Endothelial cell of umbilical vein (primary cell): Measurements from ENCODE around the gene DENND5A. TPM values are rescaled to one million over a fixed set of nuclear protein-coding genes. Genes with fewer than 3 reads are reported as not detected.
"Not testable (repeated sequence)": the region's sequence is repeated elsewhere in the genome, so short reads cannot be mapped to it uniquely, and the experiment has no call there.

Experiments used
- BruUV-seq: library from RNA; stranded (reverse); fragments of 400-500 nt; replicated peaks from 2 replicates; lab custom pipeline; 2021; lab: Mats Ljungman, UMichigan
- CTCF ChIA-PET: fragments of 300-600, 350-600 bp; sonication (Branson Sonifier 250); formaldehyde crosslinking; loops from one replicate; lab custom pipeline; 2021; ENCODE audit warnings: antibody characterized with exemption, inconsistent platforms; lab: Charles Lee
- POLR2A ChIA-PET: fragments of 300-600, 350-600 bp; sonication (Branson Sonifier 250); formaldehyde crosslinking; loops from one replicate; lab custom pipeline; 2021; ENCODE audit warnings: antibody characterized with exemption, inconsistent platforms; lab: Charles Lee
- DNase-seq: peaks from one replicate; pipeline ENCODE4 v3.0.0-alpha.2; 2011; ENCODE audit warnings: low read depth, low spot score
- FAIRE-seq: peaks from 2 replicates; lab custom pipeline; 2011; peaks lifted over from hg19 to GRCh38; lab: Jason Lieb, UNC
- H2AFZ ChIP-seq: 2 replicates; pipeline ENCODE4 v1.6.0; 2012; ENCODE audit warnings: low read depth, low read length, control low read depth, inconsistent platforms
- H3K27ac ChIP-seq: 2 replicates; pipeline ENCODE4 v1.5.1; 2011; ENCODE audit warnings: low read depth, mild to moderate bottlenecking, control low read depth, low read length, moderate library complexity; ENCODE audit not compliant: insufficient read depth
- H3K27me3 ChIP-seq, 2 experiments: 2 replicates each; pipeline versions ENCODE4 v1.6.0 to v1.6.1; 2011; ENCODE audit warnings: low read length in 2 of 2, mixed read lengths in 1 of 2; ENCODE audit not compliant: control insufficient read depth in 2 of 2, insufficient read depth in 2 of 2
- H3K36me3 ChIP-seq, 2 experiments: 2 replicates in 1 of 2; 3 replicates in 1 of 2; pipeline ENCODE4 v1.5.1; 2011; ENCODE audit warnings: low read length in 2 of 2, mild to moderate bottlenecking in 1 of 2, moderate library complexity in 1 of 2; ENCODE audit not compliant: control insufficient read depth in 2 of 2, insufficient read depth in 2 of 2; ENCODE audit errors: extremely low read depth in 1 of 2
- H3K4me1 ChIP-seq: 3 replicates; pipeline ENCODE4 v1.5.1; 2011; ENCODE audit warnings: mild to moderate bottlenecking, low read length; ENCODE audit not compliant: control insufficient read depth, insufficient read depth; ENCODE audit errors: extremely low read depth
- H3K4me2 ChIP-seq: 2 replicates; pipeline ENCODE4 v1.6.1; 2011; ENCODE audit warnings: low read length, control low read depth, mixed read lengths; ENCODE audit not compliant: insufficient read depth
- H3K4me3 ChIP-seq, 3 experiments: fragments of 200-600 bp in 1 of 3; sonication (generic), shearing (Covaris generic) in 1 of 3; replicated peaks in 1 of 3; 2 replicates each; pipeline ENCODE4 v1.5.1; 2011 to 2016; ENCODE audit warnings: control low read depth in 3 of 3, low read length in 3 of 3, mild to moderate bottlenecking in 2 of 3, inconsistent platforms in 1 of 3, low read depth in 1 of 3, moderate library complexity in 1 of 3; ENCODE audit not compliant: insufficient read depth in 1 of 3
- H3K79me2 ChIP-seq: 2 replicates; pipeline ENCODE4 v1.6.0; 2012; ENCODE audit warnings: low read length, inconsistent platforms; ENCODE audit not compliant: control insufficient read depth, insufficient read depth
- H3K9ac ChIP-seq: replicated peaks from 2 replicates; pipeline ENCODE3; 2011; ENCODE audit warnings: low read length, control low read depth; ENCODE audit not compliant: insufficient read depth; ENCODE audit errors: extremely low read depth
- H3K9me1 ChIP-seq: replicated peaks from 3 replicates; pipeline ENCODE4 v1.6.0; 2011; ENCODE audit warnings: mild to moderate bottlenecking, low read length; ENCODE audit not compliant: control insufficient read depth, insufficient read depth; ENCODE audit errors: extremely low read depth
- H3K9me3 ChIP-seq: replicated peaks from 2 replicates; pipeline ENCODE4 v1.5.1; 2012; ENCODE audit warnings: low read length, inconsistent platforms; ENCODE audit not compliant: control insufficient read depth, insufficient read depth
- H4K20me1 ChIP-seq: replicated peaks from 2 replicates; pipeline ENCODE3; 2011; ENCODE audit warnings: mild to moderate bottlenecking, low read length; ENCODE audit not compliant: control insufficient read depth, insufficient read depth; ENCODE audit errors: extremely low read depth
- EZH2 ChIP-seq: IDR thresholded peaks from 2 replicates; pipeline ENCODE4 v1.6.1; 2012; ENCODE audit warnings: borderline replicate concordance, low read depth, mild to moderate bottlenecking, moderate library complexity, low read length, inconsistent platforms; ENCODE audit not compliant: severe bottlenecking
- FOS ChIP-seq: IDR thresholded peaks from 2 replicates; pipeline ENCODE4 v1.6.1; 2011; ENCODE audit warnings: mild to moderate bottlenecking, low read length, moderate library complexity, borderline replicate concordance; ENCODE audit not compliant: insufficient read depth
- MAX ChIP-seq: IDR thresholded peaks from 2 replicates; pipeline ENCODE4 v1.6.1; 2011; ENCODE audit not compliant: insufficient read depth, insufficient read length
- MYC ChIP-seq: IDR thresholded peaks from one replicate; pipeline ENCODE4 v1.6.1; 2011; ENCODE audit warnings: mild to moderate bottlenecking, low read depth, low read length
- POLR2A ChIP-seq: IDR thresholded peaks from 2 replicates; pipeline ENCODE4 v1.6.1; 2012; ENCODE audit warnings: low read depth, mild to moderate bottlenecking, control low read depth, low read length
- POLR2AphosphoS5 ChIP-seq: IDR thresholded peaks from 2 replicates; pipeline ENCODE4 v1.6.1; 2012; ENCODE audit warnings: low read depth, mild to moderate bottlenecking, control low read depth, low read length, moderate library complexity; ENCODE audit not compliant: insufficient read depth
- dilution Hi-C: fragments of 300-500 bp; cut with MboI; formaldehyde crosslinking; loops from one replicate; pipeline ENCODE4 v1.15.0; 2019; ENCODE audit warnings: low sequenced_read_pairs; ENCODE audit not compliant: extremely low pct_ligation_motif_present
- intact Hi-C: fragments of 100-400 bp; cut with micrococcal nuclease; formaldehyde crosslinking; loops from one replicate; pipeline ENCODE4 v1.10.0; 2022
- polyA plus RNA-seq, 4 experiments: library from polyadenylated mRNA; depleted of rRNA in 3 of 4; stranded (reverse) in 3 of 4; unstranded in 1 of 4; fragments of >200 nt; gene quantifications; 2 replicates each; pipeline versions ENCODE4 v1.2.1 to v1.2.3, GENCODE V29; 2011 to 2012; ENCODE audit warnings: missing spikeins in 1 of 4
- total RNA-seq: library from RNA; stranded (reverse); gene quantifications from 2 replicates; pipeline ENCODE4 v1.2.3, GENCODE V29; 2021

The DENND5A gene
- total and polyA plus RNA-seq, 2 donors (not counting 3 experiments of a cell fraction or from before 2014, with no cell fraction given): 116 to 220 TPM

- BruUV-seq: no TSS peak
- Histone ChIP-seq H2AFZ (no peak overlapping the region), H3K36me3 (no peaks in the 10 kb centered on the region), H3K4me3 (no peak overlapping the region), H3K27ac (no peak overlapping the region), H3K9ac (no peak overlapping the region), H3K9me1 (no peaks in the 10 kb centered on the region), H3K27me3 (no peaks in the 10 kb centered on the region), H3K9me3 (no peaks in the 10 kb centered on the region), H3K4me1 (no peaks in the 10 kb centered on the region), H3K4me2 (no peak overlapping the region), H4K20me1 (peaks cover under 1% of the 10 kb centered on the region), H3K79me2 (peaks cover 86% of the 10 kb centered on the region)
- dilution Hi-C loops: no loop called here
- intact Hi-C loops: no loop called here
- CTCF ChIA-PET: interaction anchor here (0.9 to 1.2 kb wide), 3 partner anchors 15 to 19 kb away, joined by 3 read pairs; no protein-coding TSS in a partner anchor
- no peak for TF ChIP-seq EZH2
- no peak for FAIRE-seq
- DNase-seq: no peak
- POLR2A ChIA-PET: no interaction called here
Observed at GRCh38 chr11:9225748-9226298, 39.3 kb downstream of the DENND5A start.

GRCh38 chr11:9222654-9223053 lies 42.5 kb downstream of the DENND5A start:
- no peak for DNase-seq
- CTCF ChIA-PET: interaction anchor here (0.9 to 1.5 kb wide), 3 partner anchors 10 to 284 kb away, joined by 3 to 4 read pairs (median 3); no protein-coding TSS in a partner anchor
- intact Hi-C loops: no loop called here
- H3K4me2 ChIP-seq: no peak overlapping the region
- H3K27me3 ChIP-seq: no peaks in the 10 kb centered on the region
- no peak overlapping the region for H2AFZ ChIP-seq
- H3K4me1 ChIP-seq: peaks cover 3% of the 10 kb centered on the region
- H3K27ac ChIP-seq: no peak overlapping the region
- peaks cover 5% of the 10 kb centered on the region for H4K20me1 ChIP-seq
- peaks cover 86% of the 10 kb centered on the region for H3K79me2 ChIP-seq
- BruUV-seq: no TSS peak
- POLR2A ChIA-PET: no interaction called here
- H3K9me1 ChIP-seq: no peaks in the 10 kb centered on the region
- no peaks in the 10 kb centered on the region for H3K9me3 ChIP-seq
- no peak for FAIRE-seq
- no peaks in the 10 kb centered on the region for H3K36me3 ChIP-seq
- H3K4me3 ChIP-seq: no peak overlapping the region
- dilution Hi-C loops: no loop called here
- H3K9ac ChIP-seq: no peak overlapping the region
- TF ChIP-seq POLR2AphosphoS5 (no peak), MAX (no peak), MYC (no peak), POLR2A (no peak), FOS (no peak)

- H4K20me1 ChIP-seq, POLR2A ChIA-PET, H3K27me3 ChIP-seq, H2AFZ ChIP-seq, dilution Hi-C loops, FAIRE-seq, DNase-seq, H3K36me3 ChIP-seq, CTCF ChIA-PET, H3K4me3 ChIP-seq, H3K9ac ChIP-seq, intact Hi-C loops, H3K27ac ChIP-seq, BruUV-seq, H3K9me3 ChIP-seq, H3K9me1 ChIP-seq, H3K4me2 ChIP-seq, H3K4me1 ChIP-seq: not testable (repeated sequence)
- peaks cover 89% of the 10 kb centered on the region for H3K79me2 ChIP-seq
Observed at GRCh38 chr11:9220853-9221252, 44.3 kb downstream of the DENND5A start.
